A673 (cell line): ENCODE measurements around the gene ACSBG1. TPM values are rescaled to one million over a fixed set of nuclear protein-coding genes. Genes with fewer than 3 reads are reported as not detected.
A peak's percentile ranks its signal among the peaks of the same experiment; 100 is the strongest.

Source experiments
- BruUV-seq: library from RNA; stranded (reverse); fragments of 400-500 nt; replicated peaks from 2 replicates; lab custom pipeline; 2021; lab: Mats Ljungman, UMichigan
- CTCF ChIA-PET: fragments of 300-600 bp; sonication (Branson Sonifier 250); formaldehyde crosslinking; loops from one replicate; lab custom pipeline; 2022; ENCODE audit warnings: antibody characterized with exemption; lab: Charles Lee
- POLR2A ChIA-PET: fragments of 300-600 bp; sonication (Branson Sonifier 250); formaldehyde crosslinking; loops from one replicate; lab custom pipeline; 2022; ENCODE audit warnings: antibody characterized with exemption; ENCODE audit not compliant: low non-redundant PET; lab: Charles Lee
- DNase-seq: peaks from one replicate; pipeline ENCODE4 v3.0.0-alpha.2; 2015; ENCODE audit warnings: low spot score
- H3K27ac ChIP-seq: fragments of 200-600 bp; sonication (generic); 2 replicates; pipeline ENCODE4 v1.5.1; 2016; ENCODE audit warnings: mixed run types, low read depth, mild to moderate bottlenecking, mixed read lengths, antibody characterized with exemption, low read length; ENCODE audit not compliant: poor library complexity, severe bottlenecking
- H3K27me3 ChIP-seq: fragments of 200-600 bp; sonication (generic); replicated peaks from 2 replicates; pipeline ENCODE4 v1.6.1; 2017; ENCODE audit warnings: mixed run types, low read depth, mild to moderate bottlenecking, mixed read lengths, antibody characterized with exemption, low read length; ENCODE audit not compliant: insufficient read depth, poor library complexity
- H3K36me3 ChIP-seq: fragments of 200-600 bp; sonication (generic); 2 replicates; pipeline ENCODE4 v1.6.1; 2016; ENCODE audit warnings: mixed run types, mild to moderate bottlenecking, mixed read lengths, antibody characterized with exemption, low read length; ENCODE audit not compliant: insufficient read depth, poor library complexity, severe bottlenecking
- H3K4me1 ChIP-seq: fragments of 200-600 bp; sonication (generic); 2 replicates; pipeline ENCODE4 v1.6.1; 2017; ENCODE audit warnings: mixed run types, mild to moderate bottlenecking, mixed read lengths, antibody characterized with exemption, low read length; ENCODE audit not compliant: insufficient read depth, poor library complexity, severe bottlenecking
- H3K4me3 ChIP-seq: fragments of 200-600 bp; sonication (generic); 2 replicates; pipeline ENCODE4 v1.5.1; 2016; ENCODE audit warnings: low read depth, mixed run types, mild to moderate bottlenecking, mixed read lengths, low read length; ENCODE audit not compliant: poor library complexity, severe bottlenecking
- H3K9me3 ChIP-seq: fragments of 200-600 bp; sonication (generic); 2 replicates; pipeline ENCODE4 v1.6.1; 2016; ENCODE audit warnings: mixed run types, low read depth, mild to moderate bottlenecking, mixed read lengths, antibody characterized with exemption, low read length; ENCODE audit not compliant: poor library complexity, severe bottlenecking
- EZH2 ChIP-seq: fragments of 200-600 bp; sonication (generic); IDR thresholded peaks from 2 replicates; pipeline ENCODE4 v1.6.1; 2017; ENCODE audit warnings: borderline replicate concordance, low read depth, mild to moderate bottlenecking, mixed read lengths, antibody characterized with exemption, low read length; ENCODE audit not compliant: poor library complexity, severe bottlenecking
- intact Hi-C: fragments of 100-400 bp; cut with micrococcal nuclease; formaldehyde crosslinking; loops from one replicate; pipeline ENCODE4 v1.10.0; 2022; ENCODE audit not compliant: unreplicated experiment
- total RNA-seq: library from RNA; stranded (reverse); gene quantifications from 2 replicates; pipeline ENCODE4 v1.2.3, GENCODE V29; 2021
- TF ChIP-seq, protein P1 (sequence below): fragments of 300-800, 200-600 bp; sonication (generic); conservative IDR thresholded peaks from 2 replicates; pipeline ENCODE4 v1.5.1; 2017; ENCODE audit warnings: low read depth, mild to moderate bottlenecking, antibody characterized with exemption, low read length, moderate library complexity, mixed read lengths

Gene ACSBG1
- total RNA-seq, 1 experiment from 2014 or later, result 0.45 TPM

- CTCF ChIA-PET, result no interaction called here
- POLR2A ChIA-PET, result no interaction called here
These were observed 55.0 kb downstream of the ACSBG1 start for GRCh38 chr15:78179286-78179840.

GRCh38 chr15:78178064-78178463 is 56.3 kb downstream of the ACSBG1 start:
- Histone ChIP-seq H3K27me3 (no peaks in the 10 kb centered on the region), H3K27ac (no peak overlapping the region), H3K36me3 (no peaks in the 10 kb centered on the region), H3K4me3 (no peak overlapping the region), H3K9me3 (no peaks in the 10 kb centered on the region), H3K4me1 (no peaks in the 10 kb centered on the region)
- DNase-seq, result no peak
- POLR2A ChIA-PET, result no interaction called here
- intact Hi-C loops, result no loop called here
- BruUV-seq, result no TSS peak
- CTCF ChIA-PET, result interaction anchor here (1.0 kb wide), 1 partner anchor 63 kb away, joined by 4 read pairs; no protein-coding TSS in a partner anchor
- TF ChIP-seq, protein P1, sequence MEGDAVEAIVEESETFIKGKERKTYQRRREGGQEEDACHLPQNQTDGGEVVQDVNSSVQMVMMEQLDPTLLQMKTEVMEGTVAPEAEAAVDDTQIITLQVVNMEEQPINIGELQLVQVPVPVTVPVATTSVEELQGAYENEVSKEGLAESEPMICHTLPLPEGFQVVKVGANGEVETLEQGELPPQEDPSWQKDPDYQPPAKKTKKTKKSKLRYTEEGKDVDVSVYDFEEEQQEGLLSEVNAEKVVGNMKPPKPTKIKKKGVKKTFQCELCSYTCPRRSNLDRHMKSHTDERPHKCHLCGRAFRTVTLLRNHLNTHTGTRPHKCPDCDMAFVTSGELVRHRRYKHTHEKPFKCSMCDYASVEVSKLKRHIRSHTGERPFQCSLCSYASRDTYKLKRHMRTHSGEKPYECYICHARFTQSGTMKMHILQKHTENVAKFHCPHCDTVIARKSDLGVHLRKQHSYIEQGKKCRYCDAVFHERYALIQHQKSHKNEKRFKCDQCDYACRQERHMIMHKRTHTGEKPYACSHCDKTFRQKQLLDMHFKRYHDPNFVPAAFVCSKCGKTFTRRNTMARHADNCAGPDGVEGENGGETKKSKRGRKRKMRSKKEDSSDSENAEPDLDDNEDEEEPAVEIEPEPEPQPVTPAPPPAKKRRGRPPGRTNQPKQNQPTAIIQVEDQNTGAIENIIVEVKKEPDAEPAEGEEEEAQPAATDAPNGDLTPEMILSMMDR, result no peak
- TF ChIP-seq EZH2, result no peak

More at GRCh38 chr15:78179286-78179840, 55.0 kb downstream of the ACSBG1 start:
- no peaks in the 10 kb centered on the region for H3K27me3 ChIP-seq
- no peak for TF ChIP-seq EZH2
- TF ChIP-seq, protein P1, result no peak
- H3K27ac ChIP-seq, result no peak overlapping the region
- no peaks in the 10 kb centered on the region for H3K4me1 ChIP-seq
- DNase-seq, result no peak
- H3K36me3 ChIP-seq, result no peaks in the 10 kb centered on the region
- intact Hi-C loops, result no loop called here
- BruUV-seq, result no TSS peak
- H3K4me3 ChIP-seq, result no peak overlapping the region
- no peaks in the 10 kb centered on the region for H3K9me3 ChIP-seq

DNA sequence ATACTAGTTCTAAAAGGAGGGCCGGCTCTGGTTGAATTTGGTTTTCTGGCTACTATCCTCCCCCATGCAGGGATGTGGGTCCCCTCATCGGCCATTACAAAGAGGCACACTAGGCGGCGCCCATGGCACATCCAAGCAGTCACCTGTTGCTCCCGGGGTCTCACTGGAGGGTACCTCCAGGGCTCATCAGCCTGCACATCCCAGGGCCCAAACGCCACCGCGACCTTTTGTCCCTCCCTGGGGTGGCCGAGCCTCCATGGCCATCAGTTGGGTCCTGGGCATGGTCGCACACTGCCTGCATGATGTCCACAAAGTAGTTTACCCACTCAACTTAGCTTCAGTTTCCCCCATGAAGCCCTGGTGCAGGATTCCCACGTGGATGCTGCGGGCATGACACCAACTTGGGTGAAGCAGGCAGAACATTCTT is 56.9 kb downstream of the ACSBG1 start:
- DNase-seq, result peak; percentile 63
- no peaks in the 10 kb centered on the region for H3K27me3 ChIP-seq
- no peak for TF ChIP-seq EZH2
- TF ChIP-seq, protein P1, result peak; percentile 88
- no peaks in the 10 kb centered on the region for H3K4me1 ChIP-seq
- intact Hi-C loops, result loop anchor here (1.0 kb wide), 1 partner anchor 64 kb away; no protein-coding TSS in a partner anchor
- H3K9me3 ChIP-seq, result no peaks in the 10 kb centered on the region
- POLR2A ChIA-PET, result no interaction called here
- no peak overlapping the region for H3K4me3 ChIP-seq
- no peak overlapping the region for H3K27ac ChIP-seq
- no peaks in the 10 kb centered on the region for H3K36me3 ChIP-seq
- CTCF ChIA-PET, result interaction anchor here (1.0 kb wide), 1 partner anchor 64 kb away, joined by 4 read pairs; no protein-coding TSS in a partner anchor
- no TSS peak for BruUV-seq
